Kasumi-1 (cell line): ENCODE data around the gene UBE2O.
"Not testable (repeated sequence)": the region's sequence is repeated elsewhere in the genome, so short reads cannot be mapped to it uniquely, and the experiment has no call there.

Source experiments
- DNase-seq, 2 experiments: peaks; one replicate each; lab custom pipeline; 2025; lab: John Stamatoyannopoulos, UW

The UBE2O gene

GRCh38 chr17:76370261-76370993 is 82.5 kb downstream of the UBE2O start:
- DNase-seq, result peak; percentile 30 to 61

GRCh38 chr17:76369804-76370203 is 83.1 kb downstream of the UBE2O start:
- no peak for DNase-seq

- no peak for DNase-seq
Observed at GRCh38 chr17:76369379-76369778, 83.6 kb downstream of the UBE2O start.

GRCh38 chr17:76368545-76368944 is 84.4 kb downstream of the UBE2O start:
- no peak for DNase-seq

- no peak for DNase-seq
Observed at GRCh38 chr17:76367642-76368041, 85.3 kb downstream of the UBE2O start.

- DNase-seq, result no peak
Observed at GRCh38 chr17:76366247-76366646, 86.7 kb downstream of the UBE2O start.

GRCh38 chr17:76365256-76365903 is 87.6 kb downstream of the UBE2O start:
- no peak for DNase-seq

GRCh38 chr17:76363107-76363842 is 89.7 kb downstream of the UBE2O start:
- no peak for DNase-seq

GRCh38 chr17:76360461-76360860 is 92.5 kb downstream of the UBE2O start:
- no peak for DNase-seq

- DNase-seq, result not testable (repeated sequence)
Observed at GRCh38 chr17:76359776-76360175, 93.2 kb downstream of the UBE2O start.

- DNase-seq, result no peak
Observed at GRCh38 chr17:76359375-76359774, 93.6 kb downstream of the UBE2O start.

- no peak for DNase-seq
Observed at GRCh38 chr17:76357597-76358158, 95.3 kb downstream of the UBE2O start.

GRCh38 chr17:76356803-76357456 is 96.0 kb downstream of the UBE2O start:
- no peak for DNase-seq

GRCh38 chr17:76354747-76355310 is 98.1 kb downstream of the UBE2O start:
- peak; percentile 30 to 31 for DNase-seq

- no peak for DNase-seq
Observed at GRCh38 chr17:76354317-76354729, 98.6 kb downstream of the UBE2O start.

GRCh38 chr17:76353599-76354316 is 99.2 kb downstream of the UBE2O start, which contains the start of gene PRPSAP1:
PRPSAP1 (minus strand) TSS chr17:76353916; CDS start chr17:76353703, 213 bp downstream.
- peak; percentile 96 for DNase-seq

GRCh38 chr17:76353004-76353598 is 99.9 kb downstream of the UBE2O start:
- DNase-seq, result peak in 1 of 2 experiments; percentile 16

- no peak for DNase-seq
Observed at GRCh38 chr17:76351526-76352071, 101.4 kb downstream of the UBE2O start.

- DNase-seq, result no peak
Observed at GRCh38 chr17:76350463-76350862, 102.5 kb downstream of the UBE2O start.

GRCh38 chr17:76346936-76347335 is 106.0 kb downstream of the UBE2O start:
- not testable (repeated sequence) for DNase-seq
